Stimulated activated CD8-positive, alpha-beta memory T cell treated with anti-CD3 and anti-CD28 coated beads, Interleukin-7, amount 100 ng/mL, for 24 hours (primary cell): ENCODE data around the gene FMNL1.
A peak's percentile ranks its signal among the peaks of the same experiment; 100 is the strongest.
"Not testable (repeated sequence)": the region's sequence is repeated elsewhere in the genome, so short reads cannot be mapped to it uniquely, and the experiment has no call there.

Source experiments
- DNase-seq: peaks from one replicate; pipeline ENCODE4 v3.0.0-alpha.2; 2020; ENCODE audit warnings: low read depth

The FMNL1 gene

GRCh38 chr17:45236282-45236606 lies 14.6 kb downstream of the FMNL1 start:
- DNase-seq, result no peak

DNA sequence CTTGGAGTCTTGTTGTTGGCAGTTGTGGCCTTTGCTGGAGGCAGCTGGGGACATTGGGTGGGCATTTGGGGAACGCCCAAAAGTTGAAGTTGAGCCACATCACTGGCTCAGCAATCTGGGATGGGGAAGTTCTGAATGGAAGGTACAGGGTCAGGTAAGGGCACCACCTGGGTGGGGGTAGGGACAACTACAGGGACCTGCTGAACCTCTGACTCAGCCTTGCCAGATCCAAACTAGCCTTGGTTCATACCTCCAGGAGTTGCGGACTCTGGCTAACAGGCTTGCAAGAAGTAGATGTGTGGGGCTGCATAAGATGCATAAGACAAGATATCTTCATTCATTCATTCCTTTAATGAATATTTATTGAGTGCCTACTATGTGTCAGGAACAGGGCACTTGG lies 16.0 kb downstream of the FMNL1 start:
- DNase-seq, result no peak

GRCh38 chr17:45238155-45238774 lies 16.6 kb downstream of the FMNL1 start:
- no peak for DNase-seq

DNA sequence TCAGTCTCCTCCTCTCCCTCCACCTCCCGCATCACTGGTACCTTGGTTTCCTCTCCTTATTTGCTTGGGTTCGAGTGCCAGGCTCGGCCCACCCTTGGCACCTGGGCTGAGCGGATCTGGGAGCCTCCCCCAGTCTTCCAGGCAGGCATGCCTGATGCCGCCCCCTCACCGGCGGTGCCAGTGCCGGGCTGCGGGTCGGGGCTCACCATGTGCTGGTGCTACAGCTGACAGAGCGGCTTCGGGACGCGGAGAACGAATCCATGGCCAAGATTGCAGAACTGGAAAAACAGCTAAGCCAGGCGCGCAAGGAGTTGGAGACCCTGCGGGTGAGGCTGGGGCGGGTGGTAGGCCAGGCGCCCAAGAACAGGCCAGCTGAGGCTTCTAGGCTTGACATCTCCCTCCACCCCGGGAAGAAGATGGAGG lies 19.2 kb downstream of the FMNL1 start:
- no peak for DNase-seq

DNA sequence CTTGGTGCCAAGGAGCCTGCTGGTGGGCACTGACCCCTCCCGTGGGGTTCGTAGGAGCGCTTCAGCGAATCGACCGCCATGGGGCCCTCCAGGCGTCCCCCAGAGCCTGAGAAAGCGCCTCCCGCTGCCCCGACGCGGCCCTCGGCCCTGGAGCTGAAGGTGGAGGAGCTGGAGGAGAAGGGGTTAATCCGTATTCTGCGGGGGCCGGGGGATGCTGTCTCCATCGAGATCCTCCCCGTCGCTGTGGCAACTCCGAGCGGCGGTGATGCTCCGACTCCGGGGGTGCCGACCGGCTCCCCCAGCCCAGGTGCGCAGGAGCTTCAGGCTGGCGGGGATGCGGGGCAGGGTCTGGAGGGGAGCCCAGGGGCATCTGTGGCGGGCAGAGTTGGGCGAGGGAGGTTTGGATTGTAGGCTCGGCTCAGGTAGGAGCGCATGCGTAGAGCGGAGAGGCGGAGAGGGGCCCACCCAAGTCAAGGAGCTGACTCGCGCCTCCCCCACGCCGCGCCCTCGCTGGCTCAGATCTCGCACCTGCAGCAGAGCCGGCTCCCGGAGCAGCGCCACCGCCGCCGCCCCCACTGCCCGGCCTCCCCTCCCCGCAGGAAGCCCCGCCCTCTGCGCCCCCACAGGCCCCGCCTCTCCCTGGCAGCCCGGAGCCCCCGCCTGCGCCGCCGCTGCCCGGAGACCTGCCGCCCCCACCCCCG lies 19.8 kb downstream of the FMNL1 start:
- no peak for DNase-seq

- DNase-seq, result no peak
Measured at GRCh38 chr17:45242029-45242414, 20.3 kb downstream of the FMNL1 start.

DNA sequence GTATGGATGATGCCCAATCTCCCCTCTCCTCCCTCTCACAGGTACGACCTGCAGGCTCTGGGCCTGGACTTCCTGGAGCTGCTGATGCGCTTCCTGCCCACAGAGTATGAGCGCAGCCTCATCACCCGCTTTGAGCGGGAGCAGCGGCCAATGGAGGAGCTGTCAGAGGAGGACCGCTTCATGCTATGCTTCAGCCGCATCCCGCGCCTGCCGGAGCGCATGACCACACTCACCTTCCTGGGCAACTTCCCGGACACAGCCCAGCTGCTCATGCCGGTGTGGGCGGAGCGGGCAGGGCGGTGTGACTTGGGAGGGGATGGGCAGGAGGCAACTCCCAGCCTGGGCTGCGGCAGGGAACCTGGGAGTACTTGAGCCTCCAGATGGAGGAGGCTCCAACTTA lies 22.1 kb downstream of the FMNL1 start:
- DNase-seq, result no peak

DNA sequence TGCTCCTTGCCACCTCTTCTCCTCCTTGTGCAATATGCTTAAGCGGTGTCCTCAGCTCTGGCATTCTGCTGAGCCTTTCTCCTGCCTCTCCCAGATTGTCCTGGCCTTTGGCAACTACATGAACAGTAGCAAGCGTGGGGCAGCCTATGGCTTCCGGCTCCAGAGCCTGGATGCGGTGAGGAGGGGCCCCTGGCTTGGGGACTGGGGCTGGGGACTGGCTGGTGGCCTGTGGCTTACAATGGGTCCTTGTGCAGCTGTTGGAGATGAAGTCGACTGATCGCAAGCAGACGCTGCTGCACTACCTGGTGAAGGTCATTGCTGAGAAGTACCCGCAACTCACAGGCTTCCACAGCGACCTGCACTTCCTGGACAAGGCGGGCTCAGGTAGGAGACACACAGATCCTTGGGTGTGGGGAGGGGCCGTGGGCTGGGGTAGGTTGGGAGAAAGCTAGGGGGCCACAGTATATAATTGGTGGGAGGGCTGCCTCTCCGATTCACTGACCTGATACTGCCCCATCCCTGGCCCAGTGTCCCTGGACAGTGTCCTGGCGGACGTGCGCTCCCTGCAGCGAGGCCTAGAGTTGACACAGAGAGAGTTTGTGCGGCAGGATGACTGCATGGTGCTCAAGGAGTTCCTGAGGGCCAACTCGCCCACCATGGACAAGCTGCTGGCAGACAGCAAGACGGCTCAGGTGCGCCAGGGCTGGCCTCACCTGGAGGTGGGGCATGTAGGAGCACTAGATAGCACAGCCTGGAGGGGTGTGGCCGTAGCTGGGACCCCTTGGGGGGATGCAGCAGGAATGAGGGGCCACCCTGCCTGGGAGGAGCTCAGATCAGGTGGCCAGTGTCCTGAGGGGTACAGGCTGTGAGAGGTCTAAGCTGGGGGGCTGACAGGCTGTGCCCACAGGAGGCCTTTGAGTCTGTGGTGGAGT lies 23.3 kb downstream of the FMNL1 start:
- no peak for DNase-seq

- DNase-seq, result no peak
Measured at GRCh38 chr17:45246338-45246737, 24.7 kb downstream of the FMNL1 start.

GRCh38 chr17:45246861-45247428 lies 25.3 kb downstream of the FMNL1 start:
- DNase-seq, result no peak

DNA sequence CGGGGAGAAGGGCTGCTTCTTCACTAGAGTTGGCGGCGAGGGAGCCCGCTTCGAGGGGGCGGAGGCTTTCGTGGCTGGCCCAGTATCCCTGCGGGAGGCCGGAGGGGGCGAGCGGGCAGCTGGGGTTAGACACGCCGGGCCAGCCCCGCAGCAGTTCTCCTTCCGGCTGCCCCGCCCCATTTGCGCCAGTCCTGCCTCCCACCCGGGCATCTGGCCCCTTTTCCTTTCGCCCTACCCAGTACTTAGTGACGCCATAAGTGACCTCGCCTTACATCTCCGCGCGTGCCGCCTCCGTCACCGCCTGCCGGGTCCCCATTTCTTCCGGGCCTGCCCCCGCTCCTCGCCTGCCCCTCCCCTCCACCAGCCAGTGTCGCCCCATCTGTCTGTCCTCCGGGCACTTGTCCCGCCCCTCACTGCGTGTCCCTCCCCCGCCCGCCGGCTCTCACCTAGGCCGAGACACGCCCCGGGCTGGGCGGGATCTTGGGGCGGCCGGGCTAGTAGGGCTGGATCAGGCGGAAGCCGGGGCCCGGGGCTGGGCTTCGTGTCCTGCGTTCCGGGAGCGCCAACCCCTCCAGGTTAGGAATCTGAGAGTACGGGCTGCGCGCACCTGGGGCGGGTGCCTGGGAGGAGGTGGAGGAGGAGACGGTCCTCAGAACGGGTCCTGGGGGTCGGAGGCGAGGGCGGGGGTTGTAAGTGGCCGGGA lies 25.9 kb downstream of the FMNL1 start:
- peak; percentile 95 for DNase-seq

- peak; percentile 33 for DNase-seq
Measured at GRCh38 chr17:45248132-45248957, 26.7 kb downstream of the FMNL1 start.

DNA sequence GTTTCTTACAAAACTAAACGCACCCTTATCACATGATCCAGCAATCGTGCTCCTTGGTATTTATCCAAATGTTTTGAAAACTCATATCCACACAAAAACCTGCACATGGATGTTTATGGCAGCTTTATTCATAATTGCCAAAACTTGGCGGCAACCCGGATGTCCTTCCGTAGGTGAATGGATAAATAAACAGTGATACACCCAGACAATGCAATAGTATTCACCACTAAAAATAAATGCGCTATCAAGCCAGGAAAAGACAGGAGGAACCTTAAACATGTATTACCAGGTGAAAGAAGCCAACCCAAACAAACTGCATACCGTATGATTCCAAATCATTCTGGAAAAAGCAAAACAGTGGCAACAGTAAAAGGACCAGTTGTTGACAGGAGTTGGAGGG lies 30.2 kb downstream of the FMNL1 start:
- no peak for DNase-seq

DNA sequence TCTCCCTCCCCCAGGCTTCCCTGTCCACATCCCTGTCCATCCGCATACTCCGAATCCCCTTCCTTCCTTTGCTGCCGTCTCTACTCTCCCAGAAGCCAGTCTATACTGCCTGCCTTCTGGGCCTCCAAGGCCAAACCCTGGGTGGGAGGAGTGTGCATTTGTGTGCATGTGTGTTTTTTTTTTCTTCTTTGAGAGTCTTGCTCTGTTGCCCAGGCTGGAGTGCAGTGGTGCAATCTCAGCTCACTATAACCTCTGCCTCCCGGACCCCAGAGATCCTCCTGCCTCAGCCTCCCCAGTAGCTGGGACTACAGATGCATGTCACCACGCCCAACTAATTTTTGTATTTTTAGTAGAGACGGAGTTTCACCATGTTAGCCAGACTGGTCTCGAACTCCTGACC lies 31.6 kb downstream of the FMNL1 start:
- DNase-seq, result not testable (repeated sequence)

DNA sequence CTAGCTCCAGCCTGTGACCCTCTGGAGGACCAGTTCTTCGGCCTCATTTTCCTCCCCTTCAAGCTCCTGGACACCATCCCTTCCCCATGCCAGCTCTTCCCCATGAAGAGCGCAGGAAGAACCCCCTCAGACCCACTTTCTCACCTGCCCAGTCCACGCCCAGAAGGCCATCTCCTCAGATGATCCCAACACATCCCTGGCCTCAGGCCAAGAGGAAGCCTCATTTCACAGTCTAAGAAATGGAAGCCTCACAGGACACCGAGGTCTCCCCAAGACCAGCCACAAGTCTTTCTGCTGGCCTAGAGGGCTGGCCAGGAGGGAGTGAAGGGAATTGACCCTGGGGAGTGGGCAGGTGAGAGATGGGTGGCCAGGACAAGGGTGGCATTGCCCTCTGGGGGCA lies 32.2 kb downstream of the FMNL1 start:
- no peak for DNase-seq

DNA sequence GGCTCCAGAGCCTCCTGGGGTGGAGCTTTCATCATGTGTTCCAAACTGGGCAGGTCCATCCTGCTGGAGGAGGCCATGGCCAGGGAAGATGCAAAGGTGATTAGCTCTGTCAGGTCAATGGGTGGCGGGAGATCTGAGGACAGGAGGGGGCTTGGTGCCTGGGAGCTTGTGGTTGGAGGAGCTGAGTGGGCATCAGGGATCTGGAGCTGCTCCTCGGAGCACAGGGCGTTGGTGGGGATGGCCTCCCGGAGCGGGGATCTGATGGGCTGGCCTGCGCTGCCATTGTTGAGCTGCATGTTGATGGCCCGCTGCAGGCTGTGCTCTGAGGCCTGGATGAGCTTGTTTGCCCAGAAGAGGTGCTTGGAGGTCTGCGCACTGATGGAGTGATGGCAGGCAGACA lies 33.7 kb downstream of the FMNL1 start:
- no peak for DNase-seq

DNA sequence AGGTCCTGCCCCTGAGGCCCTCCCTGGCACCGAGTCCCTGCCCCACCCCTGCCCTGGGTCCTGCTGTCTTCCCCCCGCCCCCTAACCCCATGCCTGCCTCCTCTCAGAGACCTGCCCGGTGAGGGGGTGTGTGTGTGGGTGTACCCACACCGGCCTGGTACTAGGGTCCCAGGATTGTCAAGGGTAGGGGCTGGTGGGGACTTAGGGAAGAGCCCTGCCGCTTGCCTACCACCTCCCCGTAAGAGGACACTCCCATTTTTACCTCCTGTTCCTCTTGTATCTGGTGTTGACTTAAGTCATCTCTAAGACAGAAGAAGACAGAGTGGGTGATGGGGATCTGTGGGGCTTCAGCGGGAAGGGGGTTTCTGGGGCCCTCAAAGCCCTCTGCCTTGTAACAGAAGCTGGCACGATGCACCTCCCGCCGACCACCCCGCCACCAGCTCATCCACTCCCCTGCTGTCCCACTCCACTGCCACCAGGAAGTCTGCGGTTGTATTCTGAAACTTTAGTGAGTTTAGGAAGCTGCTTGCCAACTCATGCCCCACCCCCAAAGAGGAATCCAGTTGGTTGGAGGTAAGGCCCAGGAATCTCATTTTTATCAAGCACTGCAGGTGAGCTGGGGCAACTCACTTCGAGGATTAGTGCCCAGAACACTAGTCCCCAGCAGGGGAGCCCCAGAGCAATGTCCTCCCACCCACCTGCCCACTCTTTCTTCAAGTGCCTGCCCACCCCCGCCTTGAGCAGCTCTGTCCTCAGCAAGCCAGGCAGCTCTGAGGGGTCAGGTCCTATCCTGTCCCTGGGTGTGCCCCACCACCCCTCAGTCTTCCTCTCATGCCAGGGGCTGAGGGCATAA lies 34.7 kb downstream of the FMNL1 start:
- no peak for DNase-seq

GRCh38 chr17:45257115-45257514 lies 35.4 kb downstream of the FMNL1 start:
- no peak for DNase-seq

- DNase-seq, result no peak
Measured at GRCh38 chr17:45258981-45259380, 37.3 kb downstream of the FMNL1 start.

- no peak for DNase-seq
Measured at GRCh38 chr17:45260204-45260783, 38.6 kb downstream of the FMNL1 start.
